ENCODE measurements around the gene RBM17.

GRCh38 chr10:6095810-6096570 is 7.2 kb downstream of the RBM17 start:
- TF ChIP-seq, protein P1, sequence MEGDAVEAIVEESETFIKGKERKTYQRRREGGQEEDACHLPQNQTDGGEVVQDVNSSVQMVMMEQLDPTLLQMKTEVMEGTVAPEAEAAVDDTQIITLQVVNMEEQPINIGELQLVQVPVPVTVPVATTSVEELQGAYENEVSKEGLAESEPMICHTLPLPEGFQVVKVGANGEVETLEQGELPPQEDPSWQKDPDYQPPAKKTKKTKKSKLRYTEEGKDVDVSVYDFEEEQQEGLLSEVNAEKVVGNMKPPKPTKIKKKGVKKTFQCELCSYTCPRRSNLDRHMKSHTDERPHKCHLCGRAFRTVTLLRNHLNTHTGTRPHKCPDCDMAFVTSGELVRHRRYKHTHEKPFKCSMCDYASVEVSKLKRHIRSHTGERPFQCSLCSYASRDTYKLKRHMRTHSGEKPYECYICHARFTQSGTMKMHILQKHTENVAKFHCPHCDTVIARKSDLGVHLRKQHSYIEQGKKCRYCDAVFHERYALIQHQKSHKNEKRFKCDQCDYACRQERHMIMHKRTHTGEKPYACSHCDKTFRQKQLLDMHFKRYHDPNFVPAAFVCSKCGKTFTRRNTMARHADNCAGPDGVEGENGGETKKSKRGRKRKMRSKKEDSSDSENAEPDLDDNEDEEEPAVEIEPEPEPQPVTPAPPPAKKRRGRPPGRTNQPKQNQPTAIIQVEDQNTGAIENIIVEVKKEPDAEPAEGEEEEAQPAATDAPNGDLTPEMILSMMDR (IDR thresholded peaks at IDR 0.05): no peak
- no peak for TF ChIP-seq POLR2A (IDR thresholded peaks at IDR 0.05)

Measured in heart left ventricle (tissue), 13 donors.